HG02852 (cell line): ENCODE measurements around the gene GSTM4.
A peak's percentile ranks its signal among the peaks of the same experiment; 100 is the strongest.

Source experiments
- ATAC-seq: cut with Tn5 transposase; IDR thresholded peaks from one replicate; pipeline ENCODE4 v1.9.1; 2021; ENCODE audit warnings: mild to moderate bottlenecking, moderate library complexity; ENCODE audit not compliant: unreplicated experiment

GSTM4 gene

GRCh38 chr1:109655615-109656519, at the start of gene GSTM4:
Gene GSTM4 (plus strand): TSS chr1:109656099. CDS start chr1:109656390, 291 bp downstream.
- ATAC-seq = peak; percentile 90

- ATAC-seq = no peak
These were observed 46.0 kb upstream of the GSTM4 start for GRCh38 chr1:109609881-109610280.

DNA sequence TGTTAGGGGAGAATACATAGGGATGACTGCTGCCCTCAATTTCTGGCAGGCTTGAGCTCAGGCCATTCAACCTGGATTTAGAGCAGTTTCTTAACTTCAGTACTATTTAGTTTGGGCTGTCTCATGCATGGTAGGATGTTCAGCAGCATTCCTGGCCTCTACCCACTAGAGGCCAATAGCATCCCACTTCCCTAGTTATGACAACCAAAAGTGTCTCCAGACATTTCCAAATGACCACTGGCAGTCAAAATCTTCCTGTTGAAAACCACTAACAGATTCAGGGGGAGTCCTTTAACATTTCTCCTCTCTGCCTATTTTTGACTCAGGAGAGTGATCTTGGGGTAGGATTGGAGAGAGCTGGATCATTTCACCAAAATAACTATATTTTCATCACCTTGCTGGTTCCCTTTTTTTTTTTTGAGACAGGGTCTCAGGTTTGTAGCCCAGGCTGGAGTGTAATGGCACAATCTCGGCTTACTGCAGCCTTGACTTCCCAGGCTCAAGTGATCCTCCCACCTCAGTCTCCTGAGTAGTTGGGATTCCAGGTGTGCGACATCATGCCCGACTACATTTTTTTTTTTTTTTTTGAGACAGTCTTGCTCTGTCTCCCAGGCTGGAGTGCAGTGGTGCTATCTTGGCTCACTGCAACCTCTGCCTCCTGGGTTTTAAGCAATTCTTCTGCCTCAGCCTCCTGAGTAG, 45.1 kb upstream of the GSTM4 start:
- ATAC-seq = no peak

DNA sequence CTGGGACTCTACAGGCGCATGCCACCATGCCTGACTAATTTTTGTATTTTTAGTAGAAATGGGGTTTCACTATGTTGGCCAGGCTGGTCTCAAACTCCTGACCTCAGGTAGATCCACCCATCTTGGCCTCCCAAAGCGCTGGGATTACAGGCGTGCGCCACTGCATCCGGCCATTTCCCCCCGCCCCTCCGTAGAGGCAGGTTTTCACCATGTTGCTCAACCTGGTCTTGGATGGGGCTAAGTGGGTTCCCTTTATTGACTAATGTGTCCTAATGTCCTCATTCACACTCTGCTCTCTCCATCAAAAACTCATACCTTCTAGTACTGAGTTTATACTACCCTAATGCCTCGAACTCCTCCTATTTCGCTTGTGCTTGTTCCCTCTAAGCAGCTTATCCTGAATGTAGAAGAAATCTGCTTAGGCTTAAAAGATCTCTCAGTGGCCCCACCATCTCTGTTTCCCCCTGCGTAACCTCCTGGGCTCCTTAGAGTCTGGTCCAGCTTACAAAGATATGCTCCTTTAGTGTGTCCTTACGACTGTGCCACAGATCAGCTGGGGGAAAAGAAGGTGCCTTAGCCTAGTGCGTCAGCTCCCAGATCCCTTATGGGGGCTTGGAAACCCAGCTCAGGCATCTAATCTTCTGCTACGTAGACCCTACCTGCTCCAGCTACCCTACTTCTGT, 44.5 kb upstream of the GSTM4 start:
- ATAC-seq = no peak

DNA sequence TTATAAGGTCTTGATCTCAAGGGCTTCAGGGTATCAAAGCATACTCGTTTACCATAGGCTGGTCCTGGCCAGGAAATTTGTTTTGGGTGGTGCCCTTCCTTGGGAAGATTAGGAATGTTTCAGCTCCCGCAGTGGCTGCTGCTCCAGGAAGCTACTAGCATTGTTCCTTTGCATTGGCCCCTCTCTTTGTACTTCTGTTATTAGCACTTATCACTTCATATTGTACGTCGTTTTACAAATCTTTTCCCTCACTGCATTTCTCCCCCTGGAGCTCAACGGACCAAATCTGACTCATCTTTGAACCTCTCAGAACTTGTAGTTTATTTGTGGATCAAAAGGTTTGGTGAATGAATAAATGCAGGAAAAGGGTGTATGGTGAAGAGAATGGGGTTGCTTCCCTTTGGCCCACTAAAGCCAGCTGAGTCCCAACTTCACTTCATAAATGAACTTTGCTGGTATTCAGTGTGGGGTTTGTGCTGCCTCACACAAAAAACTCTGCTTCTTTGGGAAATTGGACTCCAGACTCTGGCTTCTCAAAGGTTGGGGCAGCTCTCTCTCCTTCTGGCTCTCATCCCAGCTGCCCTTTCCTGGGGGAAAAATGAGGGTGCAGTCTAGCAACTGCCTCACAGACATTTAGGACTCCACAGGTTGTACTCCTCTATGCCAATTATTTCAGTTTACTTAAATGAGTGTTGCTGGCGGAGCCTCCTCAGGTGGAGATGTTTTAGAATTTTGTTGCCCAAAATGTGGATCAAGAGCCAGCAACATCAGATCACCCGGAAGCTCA, 42.3 kb upstream of the GSTM4 start:
- no peak for ATAC-seq

GRCh38 chr1:109615879-109616278, 40.0 kb upstream of the GSTM4 start:
- no peak for ATAC-seq

DNA sequence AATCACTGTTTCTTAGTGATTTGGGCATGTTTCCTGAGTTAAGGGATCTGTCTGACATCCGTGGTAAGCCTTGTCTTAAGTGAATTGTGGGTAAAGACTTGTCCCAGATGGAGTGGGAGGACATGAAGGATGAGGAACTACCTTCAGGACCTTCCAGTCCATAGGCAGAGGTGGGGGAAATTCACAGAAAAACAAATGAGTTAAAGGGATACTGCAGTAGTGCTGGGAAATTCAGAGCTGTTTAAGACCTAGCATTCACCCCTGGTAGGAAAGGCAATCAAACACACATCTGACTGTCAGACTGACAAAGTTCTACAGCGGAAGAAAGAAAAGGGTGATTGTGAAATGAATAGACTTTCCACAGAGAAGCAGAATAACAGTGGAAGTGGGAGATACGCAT, 39.5 kb upstream of the GSTM4 start:
- no peak for ATAC-seq

- no peak for ATAC-seq
These were observed 38.6 kb upstream of the GSTM4 start for GRCh38 chr1:109617291-109617801.

DNA sequence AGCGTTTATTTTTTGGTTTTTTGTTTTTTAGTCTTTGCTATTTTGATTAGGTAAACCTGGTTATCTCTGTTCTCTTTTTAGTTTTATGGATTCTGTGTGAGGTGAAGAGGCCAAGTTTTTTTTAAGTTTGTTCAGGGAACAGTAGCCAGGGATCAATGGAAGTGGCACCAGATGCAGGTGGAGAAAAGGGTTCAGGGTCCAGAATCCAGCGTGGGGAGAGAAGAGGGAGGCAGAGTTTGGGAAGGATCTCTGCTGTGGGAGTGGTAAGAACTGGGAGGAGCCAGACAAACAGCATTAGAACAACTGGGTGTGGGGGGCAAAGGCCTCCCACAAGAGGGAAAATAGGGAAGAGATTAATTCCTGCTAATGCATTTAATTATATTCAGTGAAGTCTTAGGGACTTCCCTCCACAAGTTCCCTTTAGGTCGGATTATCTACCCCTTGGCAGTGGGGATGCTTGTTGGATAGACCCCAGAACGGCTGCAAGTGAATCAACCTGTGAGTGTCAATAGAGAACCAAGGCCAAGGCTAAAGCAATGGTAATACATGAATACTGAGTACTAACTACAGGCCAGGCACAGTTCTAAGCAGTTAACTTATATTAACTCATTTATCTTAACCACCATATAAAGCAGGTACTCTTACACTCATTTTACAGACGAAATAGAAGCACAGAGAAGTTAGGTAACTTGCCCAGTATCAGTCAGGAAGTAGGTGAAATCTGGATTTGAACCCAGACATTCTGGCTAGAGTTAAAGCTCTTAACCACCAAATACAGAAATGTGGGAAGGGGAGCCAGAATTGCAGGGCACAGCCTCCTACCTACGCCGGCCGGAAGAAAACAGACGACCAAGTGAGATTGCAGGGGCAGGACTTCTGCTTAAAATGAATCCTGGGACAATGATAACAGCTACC, 37.0 kb upstream of the GSTM4 start:
- ATAC-seq = no peak

- ATAC-seq = peak; percentile 55
These were observed 36.1 kb upstream of the GSTM4 start, which contains the start of the genes AMPD2 and GNAT2 for GRCh38 chr1:109619576-109620400. Gene AMPD2 (plus strand): TSS chr1:109619837. CDS start chr1:109621176, 1,339 bp downstream. Gene GNAT2 (minus strand): TSS chr1:109619616. CDS start chr1:109612870, 6,746 bp downstream.

GRCh38 chr1:109620401-109620791, 35.5 kb upstream of the GSTM4 start:
- no peak for ATAC-seq

DNA sequence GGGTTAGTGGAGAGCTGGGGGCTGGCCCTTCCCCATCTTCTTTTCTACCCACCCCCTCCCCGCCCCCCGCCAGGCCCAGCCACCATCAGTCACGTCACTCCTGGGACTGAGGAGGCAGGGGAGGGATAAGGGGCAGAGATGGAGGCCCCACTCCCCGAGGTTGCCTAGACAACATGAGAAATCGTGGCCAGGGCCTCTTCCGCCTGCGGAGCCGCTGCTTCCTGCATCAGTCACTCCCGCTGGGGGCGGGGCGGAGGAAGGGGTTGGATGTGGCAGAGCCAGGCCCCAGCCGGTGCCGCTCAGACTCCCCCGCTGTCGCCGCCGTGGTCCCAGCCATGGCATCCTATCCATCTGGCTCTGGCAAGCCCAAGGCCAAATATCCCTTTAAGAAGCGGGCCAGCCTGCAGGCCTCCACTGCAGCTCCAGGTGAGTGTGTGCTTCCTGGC, 35.0 kb upstream of the GSTM4 start:
- ATAC-seq = peak; percentile 75

- no peak for ATAC-seq
These were observed 34.3 kb upstream of the GSTM4 start for GRCh38 chr1:109621379-109622136.

DNA sequence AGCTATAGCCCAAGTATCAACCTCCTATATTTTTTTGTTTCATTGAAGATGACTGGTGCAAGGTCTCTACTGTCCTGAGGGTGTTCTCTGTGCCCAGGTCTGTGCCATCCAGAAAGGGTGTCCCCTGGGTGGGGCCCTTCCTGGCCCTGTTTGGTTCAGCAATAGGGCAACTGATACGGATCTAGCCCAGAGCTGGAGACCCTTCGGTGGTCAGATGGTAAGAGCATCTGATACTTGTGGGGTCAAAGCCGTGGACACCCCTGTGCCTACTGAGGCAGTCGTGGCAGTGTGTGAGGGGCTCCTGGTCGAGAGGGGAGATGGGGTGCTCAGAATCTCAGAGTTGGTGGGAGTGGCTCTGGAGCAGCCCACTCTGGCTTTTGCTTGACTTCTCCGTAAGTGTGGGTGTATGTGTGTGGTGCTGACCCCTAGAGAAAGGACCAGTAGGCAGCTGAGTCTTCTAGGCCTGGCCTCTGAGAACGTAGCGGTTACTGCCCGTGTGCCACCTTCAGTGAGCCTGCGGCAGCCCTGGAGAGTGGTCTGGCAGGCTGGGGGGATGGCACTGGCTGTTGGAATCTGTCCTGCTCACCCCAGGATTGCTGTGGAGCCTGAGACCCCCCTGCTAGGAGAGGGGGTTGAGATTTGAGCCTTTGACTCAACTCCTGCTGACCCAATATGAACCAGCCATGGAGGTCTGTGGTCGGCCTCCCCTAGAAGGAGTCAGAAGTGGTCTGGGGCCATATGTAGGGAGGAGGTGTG, 33.6 kb upstream of the GSTM4 start:
- no peak for ATAC-seq

- ATAC-seq = no peak
These were observed 33.0 kb upstream of the GSTM4 start for GRCh38 chr1:109622895-109623294.

- no peak for ATAC-seq
These were observed 32.2 kb upstream of the GSTM4 start for GRCh38 chr1:109623601-109624161.
